Hepatocyte (in vitro differentiated cells): ENCODE results near the gene PNN. TPM values are rescaled to one million over a fixed set of nuclear protein-coding genes. Genes with fewer than 3 reads are reported as not detected.

ENCODE experiments used
- DNase-seq: peaks from one replicate; pipeline ENCODE4 v3.0.0-alpha.2; 2016; ENCODE audit warnings: low spot score
- H2AFZ ChIP-seq: fragments of 200-600 bp; sonication (generic); 2 replicates; pipeline ENCODE4 v1.6.0; 2016; ENCODE audit warnings: antibody characterized with exemption, mild to moderate bottlenecking
- H3K27ac ChIP-seq: fragments of 200-600 bp; sonication (generic); 2 replicates; pipeline ENCODE4 v1.5.1; 2016; ENCODE audit warnings: mild to moderate bottlenecking
- H3K27me3 ChIP-seq: fragments of 200-600 bp; sonication (generic); 2 replicates; pipeline ENCODE4 v1.6.1; 2016
- H3K36me3 ChIP-seq: fragments of 200-600 bp; sonication (generic); replicated peaks from 2 replicates; pipeline ENCODE4 v1.5.1; 2016; ENCODE audit warnings: low read depth; ENCODE audit not compliant: insufficient read depth
- H3K4me1 ChIP-seq: fragments of 200-600 bp; sonication (generic); 2 replicates; pipeline ENCODE4 v1.5.1; 2016; ENCODE audit warnings: mild to moderate bottlenecking, moderate library complexity; ENCODE audit not compliant: insufficient read depth
- H3K4me2 ChIP-seq: fragments of 200-600 bp; sonication (generic); 2 replicates; pipeline ENCODE4 v1.6.0; 2016
- H3K4me3 ChIP-seq: fragments of 200-600 bp; sonication (generic); 2 replicates; pipeline ENCODE4 v1.5.1; 2016; ENCODE audit warnings: mild to moderate bottlenecking
- H3K79me2 ChIP-seq: fragments of 200-600 bp; sonication (generic); 2 replicates; pipeline ENCODE4 v1.6.0; 2017; ENCODE audit warnings: mild to moderate bottlenecking
- H3K9me2 ChIP-seq: fragments of 200-600 bp; sonication (generic); replicated peaks from 2 replicates; pipeline ENCODE4 v1.6.0; 2017; ENCODE audit warnings: mild to moderate bottlenecking; ENCODE audit not compliant: insufficient read depth
- H3K9me3 ChIP-seq: fragments of 200-600 bp; sonication (generic); 2 replicates; pipeline ENCODE4 v1.5.1; 2016; ENCODE audit warnings: low read depth, mild to moderate bottlenecking
- H4K20me1 ChIP-seq: fragments of 200-600 bp; sonication (generic); 2 replicates; pipeline ENCODE4 v1.6.0; 2016; ENCODE audit warnings: mild to moderate bottlenecking; ENCODE audit not compliant: insufficient read depth, poor library complexity, severe bottlenecking
- EZH2 ChIP-seq: fragments of 200-600 bp; sonication (generic); IDR thresholded peaks from 2 replicates; pipeline ENCODE4 v1.6.1; 2016; ENCODE audit warnings: antibody characterized with exemption, mild to moderate bottlenecking, borderline replicate concordance
- EZH2phosphoT487 ChIP-seq: fragments of 200-600 bp; sonication (generic); IDR thresholded peaks from one replicate; pipeline ENCODE4 v1.6.1; 2018; ENCODE audit warnings: antibody characterized with exemption, mild to moderate bottlenecking, low read depth, moderate library complexity; ENCODE audit not compliant: unreplicated experiment, severe bottlenecking
- WGBS: methylation state at CpG from one replicate; pipeline ENCODE4 v1.1.6; 2016; ENCODE audit warnings: low lambda C conversion rate; ENCODE audit errors: missing lambda C conversion rate; 5-methylcytosine and 5-hydroxymethylcytosine counted together
- polyA plus RNA-seq: library from polyadenylated mRNA; unstranded; fragments of >200 nt; fragmentation: Nextera tagmentation; extraction: Ambion mirVana; gene quantifications from 2 replicates; pipeline ENCODE4 v1.2.1, GENCODE V29; 2016
- total RNA-seq: library from RNA; depleted of rRNA; stranded (reverse); fragments of >200 nt; gene quantifications from 2 replicates; pipeline ENCODE4 v1.2.3, GENCODE V29; 2014
- TF ChIP-seq, protein P1 (sequence below): fragments of 200-600 bp; sonication (generic); IDR thresholded peaks from 2 replicates; pipeline ENCODE4 v1.5.1; 2016; ENCODE audit warnings: antibody characterized with exemption, mild to moderate bottlenecking; ENCODE audit not compliant: poor library complexity

Gene PNN
- total and polyA plus RNA-seq, 2 experiments from 2014 or later = 30.9 to 49.3 TPM

DNA sequence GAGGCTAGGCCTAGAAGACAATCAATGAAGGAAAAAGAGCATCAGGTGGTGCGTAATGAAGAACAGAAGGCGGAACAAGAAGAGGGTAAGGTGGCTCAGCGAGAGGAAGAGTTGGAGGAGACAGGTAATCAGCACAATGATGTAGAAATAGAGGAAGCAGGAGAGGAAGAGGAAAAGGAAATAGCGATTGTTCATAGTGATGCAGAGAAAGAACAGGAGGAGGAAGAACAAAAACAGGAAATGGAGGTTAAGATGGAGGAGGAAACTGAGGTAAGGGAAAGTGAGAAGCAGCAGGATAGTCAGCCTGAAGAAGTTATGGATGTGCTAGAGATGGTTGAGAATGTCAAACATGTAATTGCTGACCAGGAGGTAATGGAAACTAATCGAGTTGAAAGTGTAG lies 5.5 kb downstream of the PNN start:
- no peaks in the 10 kb centered on the region for H3K27me3 ChIP-seq
- H3K9me2 ChIP-seq = no peaks in the 10 kb centered on the region
- no peaks in the 10 kb centered on the region for H3K9me3 ChIP-seq
- no peak overlapping the region for H3K4me2 ChIP-seq
- H3K4me1 ChIP-seq = peaks cover 10% of the 10 kb centered on the region
- H3K4me3 ChIP-seq = no peak overlapping the region
- H3K79me2 ChIP-seq = peaks cover 54% of the 10 kb centered on the region
- DNase-seq = no peak
- no peak overlapping the region for H2AFZ ChIP-seq
- 93% methylated on average over 5 of the region's 5 CpGs for WGBS
- H4K20me1 ChIP-seq = peaks cover 26% of the 10 kb centered on the region
- peaks cover 18% of the 10 kb centered on the region for H3K36me3 ChIP-seq
- H3K27ac ChIP-seq = no peak overlapping the region
- TF ChIP-seq, protein P1, sequence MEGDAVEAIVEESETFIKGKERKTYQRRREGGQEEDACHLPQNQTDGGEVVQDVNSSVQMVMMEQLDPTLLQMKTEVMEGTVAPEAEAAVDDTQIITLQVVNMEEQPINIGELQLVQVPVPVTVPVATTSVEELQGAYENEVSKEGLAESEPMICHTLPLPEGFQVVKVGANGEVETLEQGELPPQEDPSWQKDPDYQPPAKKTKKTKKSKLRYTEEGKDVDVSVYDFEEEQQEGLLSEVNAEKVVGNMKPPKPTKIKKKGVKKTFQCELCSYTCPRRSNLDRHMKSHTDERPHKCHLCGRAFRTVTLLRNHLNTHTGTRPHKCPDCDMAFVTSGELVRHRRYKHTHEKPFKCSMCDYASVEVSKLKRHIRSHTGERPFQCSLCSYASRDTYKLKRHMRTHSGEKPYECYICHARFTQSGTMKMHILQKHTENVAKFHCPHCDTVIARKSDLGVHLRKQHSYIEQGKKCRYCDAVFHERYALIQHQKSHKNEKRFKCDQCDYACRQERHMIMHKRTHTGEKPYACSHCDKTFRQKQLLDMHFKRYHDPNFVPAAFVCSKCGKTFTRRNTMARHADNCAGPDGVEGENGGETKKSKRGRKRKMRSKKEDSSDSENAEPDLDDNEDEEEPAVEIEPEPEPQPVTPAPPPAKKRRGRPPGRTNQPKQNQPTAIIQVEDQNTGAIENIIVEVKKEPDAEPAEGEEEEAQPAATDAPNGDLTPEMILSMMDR = no peak
- TF ChIP-seq EZH2phosphoT487 (no peak), EZH2 (no peak)

DNA sequence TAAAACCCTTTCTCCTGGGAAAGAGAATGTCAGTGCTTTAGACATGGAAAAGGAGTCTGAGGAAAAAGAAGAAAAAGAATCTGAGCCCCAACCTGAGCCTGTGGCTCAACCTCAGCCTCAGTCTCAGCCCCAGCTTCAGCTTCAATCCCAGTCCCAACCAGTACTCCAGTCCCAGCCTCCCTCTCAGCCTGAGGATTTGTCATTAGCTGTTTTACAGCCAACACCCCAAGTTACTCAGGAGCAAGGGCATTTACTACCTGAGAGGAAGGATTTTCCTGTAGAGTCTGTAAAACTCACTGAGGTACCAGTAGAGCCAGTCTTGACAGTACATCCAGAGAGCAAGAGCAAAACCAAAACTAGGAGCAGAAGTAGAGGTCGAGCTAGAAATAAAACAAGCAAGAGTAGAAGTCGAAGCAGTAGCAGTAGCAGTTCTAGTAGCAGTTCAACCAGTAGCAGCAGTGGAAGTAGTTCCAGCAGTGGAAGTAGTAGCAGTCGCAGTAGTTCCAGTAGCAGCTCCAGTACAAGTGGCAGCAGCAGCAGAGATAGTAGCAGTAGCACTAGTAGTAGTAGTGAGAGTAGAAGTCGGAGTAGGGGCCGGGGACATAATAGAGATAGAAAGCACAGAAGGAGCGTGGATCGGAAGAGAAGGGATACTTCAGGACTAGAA lies 6.1 kb downstream of the PNN start:
- Histone ChIP-seq H3K27me3 (no peaks in the 10 kb centered on the region), H3K4me1 (peaks cover 10% of the 10 kb centered on the region), H3K9me3 (no peaks in the 10 kb centered on the region), H3K36me3 (peaks cover 18% of the 10 kb centered on the region), H3K27ac (no peak overlapping the region), H2AFZ (no peak overlapping the region), H3K4me2 (no peak overlapping the region), H3K4me3 (no peak overlapping the region), H3K79me2 (peaks cover 47% of the 10 kb centered on the region), H3K9me2 (no peaks in the 10 kb centered on the region), H4K20me1 (peaks cover 20% of the 10 kb centered on the region)
- TF ChIP-seq EZH2phosphoT487 (no peak), EZH2 (no peak)
- TF ChIP-seq, protein P1 = no peak
- DNase-seq = no peak
- WGBS = 93% methylated on average over 7 of the region's 7 CpGs

DNA sequence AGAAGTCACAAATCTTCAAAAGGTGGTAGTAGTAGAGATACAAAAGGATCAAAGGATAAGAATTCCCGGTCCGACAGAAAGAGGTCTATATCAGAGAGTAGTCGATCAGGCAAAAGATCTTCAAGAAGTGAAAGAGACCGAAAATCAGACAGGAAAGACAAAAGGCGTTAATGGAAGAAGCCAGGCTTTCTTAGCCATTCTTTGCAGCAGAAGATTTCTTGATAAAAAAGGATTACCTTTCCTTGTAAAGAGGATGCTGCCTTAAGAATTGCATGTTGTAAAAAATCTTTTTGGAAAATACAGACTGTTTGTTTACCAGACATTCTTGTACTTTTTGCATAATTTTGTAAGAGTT lies 6.6 kb downstream of the PNN start:
- 76% methylated on average over 5 of the region's 5 CpGs for WGBS
- Histone ChIP-seq H3K9me2 (no peaks in the 10 kb centered on the region), H3K9me3 (no peaks in the 10 kb centered on the region), H3K79me2 (peaks cover 42% of the 10 kb centered on the region), H3K27me3 (no peaks in the 10 kb centered on the region), H2AFZ (no peak overlapping the region), H3K4me1 (peaks cover 6% of the 10 kb centered on the region), H3K36me3 (peaks cover 18% of the 10 kb centered on the region), H3K4me2 (no peak overlapping the region), H4K20me1 (peaks cover 17% of the 10 kb centered on the region), H3K4me3 (no peak overlapping the region), H3K27ac (no peak overlapping the region)
- DNase-seq = no peak
- TF ChIP-seq, protein P1 = no peak
- TF ChIP-seq EZH2phosphoT487 (no peak), EZH2 (no peak)
